Endothelial cell of umbilical vein (primary cell): Measurements from ENCODE around the gene DDX49. TPM values are rescaled to one million over a fixed set of nuclear protein-coding genes. Genes with fewer than 3 reads are reported as not detected.

ENCODE experiments used
- BruUV-seq: library from RNA; stranded (reverse); fragments of 400-500 nt; replicated peaks from 2 replicates; lab custom pipeline; 2021; lab: Mats Ljungman, UMichigan
- CTCF ChIA-PET: fragments of 300-600, 350-600 bp; sonication (Branson Sonifier 250); formaldehyde crosslinking; loops from one replicate; lab custom pipeline; 2021; ENCODE audit warnings: antibody characterized with exemption, inconsistent platforms; lab: Charles Lee
- POLR2A ChIA-PET: fragments of 300-600, 350-600 bp; sonication (Branson Sonifier 250); formaldehyde crosslinking; loops from one replicate; lab custom pipeline; 2021; ENCODE audit warnings: antibody characterized with exemption, inconsistent platforms; lab: Charles Lee
- DNase-seq: peaks from one replicate; pipeline ENCODE4 v3.0.0-alpha.2; 2011; ENCODE audit warnings: low read depth, low spot score
- FAIRE-seq: peaks from 2 replicates; lab custom pipeline; 2011; peaks lifted over from hg19 to GRCh38; lab: Jason Lieb, UNC
- H2AFZ ChIP-seq: 2 replicates; pipeline ENCODE4 v1.6.0; 2012; ENCODE audit warnings: low read depth, low read length, control low read depth, inconsistent platforms
- H3K27ac ChIP-seq: 2 replicates; pipeline ENCODE4 v1.5.1; 2011; ENCODE audit warnings: low read depth, mild to moderate bottlenecking, control low read depth, low read length, moderate library complexity; ENCODE audit not compliant: insufficient read depth
- H3K27me3 ChIP-seq, 2 experiments: 2 replicates each; pipeline versions ENCODE4 v1.6.0 to v1.6.1; 2011; ENCODE audit warnings: low read length in 2 of 2, mixed read lengths in 1 of 2; ENCODE audit not compliant: control insufficient read depth in 2 of 2, insufficient read depth in 2 of 2
- H3K36me3 ChIP-seq, 2 experiments: 2 replicates in 1 of 2; 3 replicates in 1 of 2; pipeline ENCODE4 v1.5.1; 2011; ENCODE audit warnings: low read length in 2 of 2, mild to moderate bottlenecking in 1 of 2, moderate library complexity in 1 of 2; ENCODE audit not compliant: control insufficient read depth in 2 of 2, insufficient read depth in 2 of 2; ENCODE audit errors: extremely low read depth in 1 of 2
- H3K4me1 ChIP-seq: 3 replicates; pipeline ENCODE4 v1.5.1; 2011; ENCODE audit warnings: mild to moderate bottlenecking, low read length; ENCODE audit not compliant: control insufficient read depth, insufficient read depth; ENCODE audit errors: extremely low read depth
- H3K4me2 ChIP-seq: 2 replicates; pipeline ENCODE4 v1.6.1; 2011; ENCODE audit warnings: low read length, control low read depth, mixed read lengths; ENCODE audit not compliant: insufficient read depth
- H3K4me3 ChIP-seq, 3 experiments: fragments of 200-600 bp in 1 of 3; sonication (generic), shearing (Covaris generic) in 1 of 3; replicated peaks in 1 of 3; 2 replicates each; pipeline ENCODE4 v1.5.1; 2011 to 2016; ENCODE audit warnings: control low read depth in 3 of 3, low read length in 3 of 3, mild to moderate bottlenecking in 2 of 3, inconsistent platforms in 1 of 3, low read depth in 1 of 3, moderate library complexity in 1 of 3; ENCODE audit not compliant: insufficient read depth in 1 of 3
- H3K79me2 ChIP-seq: 2 replicates; pipeline ENCODE4 v1.6.0; 2012; ENCODE audit warnings: low read length, inconsistent platforms; ENCODE audit not compliant: control insufficient read depth, insufficient read depth
- H3K9ac ChIP-seq: replicated peaks from 2 replicates; pipeline ENCODE3; 2011; ENCODE audit warnings: low read length, control low read depth; ENCODE audit not compliant: insufficient read depth; ENCODE audit errors: extremely low read depth
- H3K9me1 ChIP-seq: replicated peaks from 3 replicates; pipeline ENCODE4 v1.6.0; 2011; ENCODE audit warnings: mild to moderate bottlenecking, low read length; ENCODE audit not compliant: control insufficient read depth, insufficient read depth; ENCODE audit errors: extremely low read depth
- H3K9me3 ChIP-seq: replicated peaks from 2 replicates; pipeline ENCODE4 v1.5.1; 2012; ENCODE audit warnings: low read length, inconsistent platforms; ENCODE audit not compliant: control insufficient read depth, insufficient read depth
- H4K20me1 ChIP-seq: replicated peaks from 2 replicates; pipeline ENCODE3; 2011; ENCODE audit warnings: mild to moderate bottlenecking, low read length; ENCODE audit not compliant: control insufficient read depth, insufficient read depth; ENCODE audit errors: extremely low read depth
- EZH2 ChIP-seq: IDR thresholded peaks from 2 replicates; pipeline ENCODE4 v1.6.1; 2012; ENCODE audit warnings: borderline replicate concordance, low read depth, mild to moderate bottlenecking, moderate library complexity, low read length, inconsistent platforms; ENCODE audit not compliant: severe bottlenecking
- FOS ChIP-seq: IDR thresholded peaks from 2 replicates; pipeline ENCODE4 v1.6.1; 2011; ENCODE audit warnings: mild to moderate bottlenecking, low read length, moderate library complexity, borderline replicate concordance; ENCODE audit not compliant: insufficient read depth
- GATA2 ChIP-seq: IDR thresholded peaks from 2 replicates; pipeline ENCODE4 v1.7.0; 2011; ENCODE audit warnings: low read depth, mild to moderate bottlenecking, moderate library complexity, mixed read lengths, low read length; ENCODE audit not compliant: insufficient read length, insufficient read depth
- JUN ChIP-seq: IDR thresholded peaks from 2 replicates; pipeline ENCODE4 v1.6.1; 2011; ENCODE audit warnings: borderline replicate concordance, low read depth; ENCODE audit not compliant: insufficient read length, insufficient read depth
- MYC ChIP-seq: IDR thresholded peaks from one replicate; pipeline ENCODE4 v1.6.1; 2011; ENCODE audit warnings: mild to moderate bottlenecking, low read depth, low read length
- POLR2A ChIP-seq: IDR thresholded peaks from 2 replicates; pipeline ENCODE4 v1.6.1; 2012; ENCODE audit warnings: low read depth, mild to moderate bottlenecking, control low read depth, low read length
- POLR2AphosphoS5 ChIP-seq: IDR thresholded peaks from 2 replicates; pipeline ENCODE4 v1.6.1; 2012; ENCODE audit warnings: low read depth, mild to moderate bottlenecking, control low read depth, low read length, moderate library complexity; ENCODE audit not compliant: insufficient read depth
- dilution Hi-C: fragments of 300-500 bp; cut with MboI; formaldehyde crosslinking; loops from one replicate; pipeline ENCODE4 v1.15.0; 2019; ENCODE audit warnings: low sequenced_read_pairs; ENCODE audit not compliant: extremely low pct_ligation_motif_present
- intact Hi-C: fragments of 100-400 bp; cut with micrococcal nuclease; formaldehyde crosslinking; loops from one replicate; pipeline ENCODE4 v1.10.0; 2022
- polyA plus RNA-seq, 4 experiments: library from polyadenylated mRNA; depleted of rRNA in 3 of 4; stranded (reverse) in 3 of 4; unstranded in 1 of 4; fragments of >200 nt; gene quantifications; 2 replicates each; pipeline versions ENCODE4 v1.2.1 to v1.2.3, GENCODE V29; 2011 to 2012; ENCODE audit warnings: missing spikeins in 1 of 4
- total RNA-seq: library from RNA; stranded (reverse); gene quantifications from 2 replicates; pipeline ENCODE4 v1.2.3, GENCODE V29; 2021
- TF ChIP-seq, protein P1 (sequence below), 2 donors: IDR thresholded peaks; 1 replicate in 1 of 2; 2 replicates in 1 of 2; pipeline ENCODE4 v1.5.1; 2011; ENCODE audit warnings: low read length in 2 of 2, mild to moderate bottlenecking in 2 of 2, moderate library complexity in 2 of 2, control low read depth in 1 of 2, inconsistent platforms in 1 of 2, low read depth in 1 of 2; ENCODE audit not compliant: insufficient read depth in 1 of 2; ENCODE audit errors: extremely low read depth in 1 of 2
- TF ChIP-seq, protein P2 (sequence below): IDR thresholded peaks from 2 replicates; pipeline ENCODE4 v1.6.1; 2011; ENCODE audit not compliant: insufficient read depth, insufficient read length

Gene DDX49
- total and polyA plus RNA-seq, 2 donors (not counting 3 experiments of a cell fraction or from before 2014, with no cell fraction given), result 51.9 to 60.1 TPM

DNA sequence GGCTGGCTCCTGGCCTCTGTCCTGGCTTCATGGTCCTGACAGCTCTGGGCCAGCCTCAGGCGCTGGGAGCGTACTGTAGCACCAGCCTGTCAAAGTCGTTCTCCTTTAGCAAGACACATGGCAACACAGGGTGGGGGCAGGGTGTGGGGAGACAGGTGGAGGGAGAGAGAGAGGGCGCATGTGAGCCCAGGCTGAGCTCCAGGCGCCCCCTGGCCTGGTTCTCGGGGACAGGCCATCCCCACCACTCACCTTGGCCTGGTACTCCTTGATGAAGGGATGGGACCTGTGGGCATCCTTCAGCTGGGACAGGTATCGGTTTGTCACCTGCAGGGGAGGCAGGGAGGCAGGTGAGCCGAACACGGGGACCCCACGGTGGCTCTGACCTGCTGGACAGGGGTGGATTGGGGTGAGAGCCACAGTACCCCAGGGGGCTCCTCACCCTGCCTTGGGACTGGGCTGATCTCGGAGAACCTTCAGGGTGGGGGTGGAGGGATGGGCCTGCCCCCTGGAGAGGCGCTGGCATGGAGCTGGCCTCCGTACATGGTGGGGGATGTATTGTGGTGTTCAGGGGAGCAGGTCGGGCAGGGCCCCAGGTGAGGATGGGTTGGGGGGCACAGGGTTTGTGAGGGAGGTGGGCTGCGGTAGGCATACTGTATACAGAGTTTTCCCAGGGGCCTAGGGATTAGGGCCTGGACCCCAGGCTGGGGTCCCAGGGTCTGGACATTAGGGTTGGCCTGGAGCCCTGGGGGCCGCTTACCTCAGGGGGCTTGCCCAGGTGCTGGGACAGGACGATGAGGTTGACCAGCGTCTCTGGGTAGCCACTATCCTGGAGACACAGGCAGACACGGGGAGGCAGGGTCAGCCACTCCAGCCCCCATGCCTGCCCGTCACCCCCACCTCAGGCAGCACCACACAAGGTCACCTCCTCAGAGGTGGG is 19.6 kb upstream of the DDX49 start:
- Histone ChIP-seq H3K9ac (no peak overlapping the region), H3K27ac (no peak overlapping the region), H3K79me2 (no peaks in the 10 kb centered on the region), H3K9me1 (no peaks in the 10 kb centered on the region), H3K9me3 (no peaks in the 10 kb centered on the region), H3K4me3 (no peak overlapping the region), H3K27me3 (no peaks in the 10 kb centered on the region), H3K36me3 (peaks cover 0 to 21% of the 10 kb centered on the region in 2 experiments), H3K4me2 (no peak overlapping the region), H2AFZ (no peak overlapping the region), H4K20me1 (no peaks in the 10 kb centered on the region), H3K4me1 (no peaks in the 10 kb centered on the region)
- ChIA-PET CTCF (interaction anchor here (1.3 kb wide), 1 partner anchor 16 kb away, joined by 3 read pairs; no protein-coding TSS in a partner anchor), POLR2A (no interaction called here)
- intact Hi-C loops, result loop anchor here (5.0 kb wide), 1 partner anchor 72 kb away; no protein-coding TSS in a partner anchor
- FAIRE-seq (no peak), DNase-seq (no peak)
- dilution Hi-C loops, result no loop called here
- TF ChIP-seq POLR2A (no peak), EZH2 (no peak), MYC (no peak), FOS (no peak), POLR2AphosphoS5 (no peak), GATA2 (no peak), JUN (no peak)
- TF ChIP-seq, protein P1, sequence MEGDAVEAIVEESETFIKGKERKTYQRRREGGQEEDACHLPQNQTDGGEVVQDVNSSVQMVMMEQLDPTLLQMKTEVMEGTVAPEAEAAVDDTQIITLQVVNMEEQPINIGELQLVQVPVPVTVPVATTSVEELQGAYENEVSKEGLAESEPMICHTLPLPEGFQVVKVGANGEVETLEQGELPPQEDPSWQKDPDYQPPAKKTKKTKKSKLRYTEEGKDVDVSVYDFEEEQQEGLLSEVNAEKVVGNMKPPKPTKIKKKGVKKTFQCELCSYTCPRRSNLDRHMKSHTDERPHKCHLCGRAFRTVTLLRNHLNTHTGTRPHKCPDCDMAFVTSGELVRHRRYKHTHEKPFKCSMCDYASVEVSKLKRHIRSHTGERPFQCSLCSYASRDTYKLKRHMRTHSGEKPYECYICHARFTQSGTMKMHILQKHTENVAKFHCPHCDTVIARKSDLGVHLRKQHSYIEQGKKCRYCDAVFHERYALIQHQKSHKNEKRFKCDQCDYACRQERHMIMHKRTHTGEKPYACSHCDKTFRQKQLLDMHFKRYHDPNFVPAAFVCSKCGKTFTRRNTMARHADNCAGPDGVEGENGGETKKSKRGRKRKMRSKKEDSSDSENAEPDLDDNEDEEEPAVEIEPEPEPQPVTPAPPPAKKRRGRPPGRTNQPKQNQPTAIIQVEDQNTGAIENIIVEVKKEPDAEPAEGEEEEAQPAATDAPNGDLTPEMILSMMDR (IDR thresholded peaks at IDR 0.05; ENCODE audit: extremely low read depth in 1 of 2, insufficient read depth in 1 of 2, low read depth in 1 of 2, low read length in 2 of 2), result no peak
- TF ChIP-seq, protein P2, sequence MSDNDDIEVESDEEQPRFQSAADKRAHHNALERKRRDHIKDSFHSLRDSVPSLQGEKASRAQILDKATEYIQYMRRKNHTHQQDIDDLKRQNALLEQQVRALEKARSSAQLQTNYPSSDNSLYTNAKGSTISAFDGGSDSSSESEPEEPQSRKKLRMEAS, result no peak
- no TSS peak for BruUV-seq
